ENCODE results near the gene L2HGDH.

- TF ChIP-seq GABPA (IDR thresholded peaks at IDR 0.05; ENCODE audit: low read depth), result no peak
- TF ChIP-seq, protein P1, sequence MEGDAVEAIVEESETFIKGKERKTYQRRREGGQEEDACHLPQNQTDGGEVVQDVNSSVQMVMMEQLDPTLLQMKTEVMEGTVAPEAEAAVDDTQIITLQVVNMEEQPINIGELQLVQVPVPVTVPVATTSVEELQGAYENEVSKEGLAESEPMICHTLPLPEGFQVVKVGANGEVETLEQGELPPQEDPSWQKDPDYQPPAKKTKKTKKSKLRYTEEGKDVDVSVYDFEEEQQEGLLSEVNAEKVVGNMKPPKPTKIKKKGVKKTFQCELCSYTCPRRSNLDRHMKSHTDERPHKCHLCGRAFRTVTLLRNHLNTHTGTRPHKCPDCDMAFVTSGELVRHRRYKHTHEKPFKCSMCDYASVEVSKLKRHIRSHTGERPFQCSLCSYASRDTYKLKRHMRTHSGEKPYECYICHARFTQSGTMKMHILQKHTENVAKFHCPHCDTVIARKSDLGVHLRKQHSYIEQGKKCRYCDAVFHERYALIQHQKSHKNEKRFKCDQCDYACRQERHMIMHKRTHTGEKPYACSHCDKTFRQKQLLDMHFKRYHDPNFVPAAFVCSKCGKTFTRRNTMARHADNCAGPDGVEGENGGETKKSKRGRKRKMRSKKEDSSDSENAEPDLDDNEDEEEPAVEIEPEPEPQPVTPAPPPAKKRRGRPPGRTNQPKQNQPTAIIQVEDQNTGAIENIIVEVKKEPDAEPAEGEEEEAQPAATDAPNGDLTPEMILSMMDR (IDR thresholded peaks at IDR 0.05; ENCODE audit: insufficient read depth, low read length), result no peak
- no peak for TF ChIP-seq POLR2AphosphoS5 (IDR thresholded peaks at IDR 0.05; ENCODE audit: low read depth)
- no peak for TF ChIP-seq REST (IDR thresholded peaks at IDR 0.05; ENCODE audit: insufficient replicate concordance, low read depth)
Measured at GRCh38 chr14:50260072-50260471, 52.0 kb downstream of the L2HGDH start.
